Esophagus muscularis mucosa (tissue), 4 donors: Measurements from ENCODE around the gene ITGB1BP2. TPM values are rescaled to one million over a fixed set of nuclear protein-coding genes. Genes with fewer than 3 reads are reported as not detected.

Experiments used
- DNase-seq: peaks from one replicate; pipeline ENCODE4 v3.0.0-alpha.2; 2017; ENCODE audit errors: extremely low spot score
- H3K27ac ChIP-seq, 4 donors: fragments of 200-600 bp; sonication (generic); replicated peaks in 1 of 4; 1 replicate in 3 of 4; 2 replicates in 1 of 4; pipeline ENCODE4 v1.5.1; 2016 to 2019; ENCODE audit warnings: mild to moderate bottlenecking in 1 of 4
- H3K27me3 ChIP-seq, 4 donors: fragments of 200-600 bp; sonication (generic); one replicate each; pipeline versions ENCODE4 v1.5.1 to v1.6.0; 2016 to 2019
- H3K36me3 ChIP-seq, 4 donors: fragments of 200-600 bp; sonication (generic); one replicate each; pipeline ENCODE4 v1.5.1; 2016 to 2019
- H3K4me1 ChIP-seq, 4 donors: fragments of 200-600 bp; sonication (generic); one replicate each; pipeline ENCODE4 v1.5.1; 2016 to 2019
- H3K4me3 ChIP-seq, 4 donors: fragments of 200-600 bp; sonication (generic); 1 replicate in 2 of 4; 2 replicates in 2 of 4; pipeline ENCODE4 v1.5.1; 2016 to 2019; ENCODE audit warnings: mild to moderate bottlenecking in 4 of 4, moderate library complexity in 1 of 4
- H3K9me3 ChIP-seq, 4 donors: fragments of 200-600 bp; sonication (generic); 1 replicate in 3 of 4; 2 replicates in 1 of 4; pipeline ENCODE4 v1.5.1; 2016 to 2019
- CTCF ChIP-seq, 3 experiments: fragments of 200-600 bp in 2 of 3; fragments of 450-650 bp in 1 of 3; sonication (generic) in 2 of 3; IDR thresholded peaks; one replicate each; pipeline ENCODE4 v1.5.1; 2017 to 2019; ENCODE audit warnings: antibody characterized with exemption in 3 of 3, mild to moderate bottlenecking in 2 of 3, moderate library complexity in 1 of 3
- EP300 ChIP-seq: sonication (generic); formaldehyde crosslinking; IDR thresholded peaks from one replicate; pipeline ENCODE4 v1.6.1; 2017; ENCODE audit warnings: antibody characterized with exemption
- POLR2A ChIP-seq: fragments of 450-650 bp; IDR thresholded peaks from one replicate; pipeline ENCODE4 v1.6.1; 2017; ENCODE audit warnings: antibody characterized with exemption, moderate library complexity, mild to moderate bottlenecking, low read depth
- POLR2AphosphoS5 ChIP-seq, 2 donors: sonication (generic); formaldehyde crosslinking; IDR thresholded peaks; one replicate each; pipeline ENCODE4 v1.6.1; 2017; ENCODE audit warnings: antibody characterized with exemption in 2 of 2
- WGBS: methylation state at CpG from one replicate; pipeline ENCODE4 v1.1.5; 2018; 5-methylcytosine and 5-hydroxymethylcytosine counted together
- intact Hi-C: fragments of 100-400 bp; cut with DNase I; formaldehyde crosslinking; loops from one replicate; pipeline ENCODE4 v1.15.1; 2023
- total RNA-seq, 4 donors: library from RNA; depleted of rRNA; stranded (reverse); fragments of >200 nt; gene quantifications; one replicate each; pipeline versions ENCODE4 v1.1.0 to v1.2.1, GENCODE V29; 2016

The ITGB1BP2 gene
- total RNA-seq: 10 to 100 TPM; 12.0 to 35.7 (median 22.2) TPM

- Histone ChIP-seq H3K27me3 (no peaks in the 10 kb centered on the region), H3K27ac (peak within 1 kb of the TSS; percentile 62 to 79 (median 76)), H3K9me3 (no peaks in the 10 kb centered on the region), H3K4me1 (peaks cover 0 to 33% (median 21%) of the 10 kb centered on the region in 4 donors), H3K36me3 (peaks cover 33 to 44% (median 40%) of the 10 kb centered on the region in 4 donors), H3K4me3 (peak within 1 kb of the TSS; percentile 39 to 51 (median 50))
- no peak for DNase-seq
- intact Hi-C loops: no loop called here
- TF ChIP-seq POLR2AphosphoS5 (IDR thresholded peaks at IDR 0.05) (peak; percentile 53 to 87), EP300 (no peak), POLR2A (no peak), CTCF (IDR thresholded peaks at IDR 0.05) (no peak)
- WGBS: 58% methylated on average over 7 of the region's 10 CpGs
Measured at GRCh38 chrX:71301195-71301924, at the start of gene ITGB1BP2. Gene ITGB1BP2, plus strand, starts transcription at chrX:71301750. Its CDS starts 57 bp downstream, at chrX:71301807.

GRCh38 chrX:71252221-71252620, 49.3 kb upstream of the ITGB1BP2 start:
- H3K9me3 ChIP-seq: no peaks in the 10 kb centered on the region
- no peak for DNase-seq
- intact Hi-C loops: loop anchor here (10.0 kb wide), 2 partner anchors 113 to 127 kb away; partner anchors contain the start of gene TAF1
- TF ChIP-seq CTCF (IDR thresholded peaks at IDR 0.05) (no peak), POLR2A (no peak), EP300 (no peak), POLR2AphosphoS5 (IDR thresholded peaks at IDR 0.05) (no peak)
- no peak overlapping the region for H3K27ac ChIP-seq
- 52% methylated on average over 2 of the region's 2 CpGs for WGBS
- peaks cover 6 to 26% (median 21%) of the 10 kb centered on the region in 4 donors for H3K4me1 ChIP-seq
- H3K27me3 ChIP-seq: no peaks in the 10 kb centered on the region
- peaks cover 10 to 37% (median 32%) of the 10 kb centered on the region in 4 donors for H3K36me3 ChIP-seq
- H3K4me3 ChIP-seq: no peak overlapping the region

GRCh38 chrX:71253253-71254091, 48.1 kb upstream of the ITGB1BP2 start:
- no peak for DNase-seq
- intact Hi-C loops: loop anchor here (10.0 kb wide), 2 partner anchors 111 to 129 kb away; partner anchors contain the start of gene TAF1
- H3K36me3 ChIP-seq: peaks cover 0 to 24% (median 20%) of the 10 kb centered on the region in 4 donors
- H3K4me1 ChIP-seq: peaks cover 6 to 26% (median 21%) of the 10 kb centered on the region in 4 donors
- peak overlapping the region; percentile 85 to 91 (median 89) for H3K27ac ChIP-seq
- WGBS: 23% methylated on average over 35 of the region's 35 CpGs
- TF ChIP-seq CTCF (IDR thresholded peaks at IDR 0.05) (peak in 2 of 3 experiments; percentile 23 to 55), POLR2AphosphoS5 (IDR thresholded peaks at IDR 0.05) (no peak), EP300 (no peak), POLR2A (no peak)
- no peaks in the 10 kb centered on the region for H3K27me3 ChIP-seq
- no peaks in the 10 kb centered on the region for H3K9me3 ChIP-seq
- peak overlapping the region; percentile 65 to 80 (median 68) for H3K4me3 ChIP-seq

- peak; percentile 93 for DNase-seq
- TF ChIP-seq CTCF (IDR thresholded peaks at IDR 0.05): peak in 1 of 3 experiments; percentile 14
- no peak for TF ChIP-seq POLR2A
- TF ChIP-seq POLR2AphosphoS5 (IDR thresholded peaks at IDR 0.05): peak; percentile 68 to 71
- no peak for TF ChIP-seq EP300
- 34% methylated on average over 32 of the region's 54 CpGs for WGBS
- Histone ChIP-seq H3K9me3 (no peaks in the 10 kb centered on the region), H3K27ac (peak within 1 kb of the TSS; percentile 85 to 91 (median 89)), H3K4me1 (peaks cover 6 to 26% (median 21%) of the 10 kb centered on the region in 4 donors), H3K4me3 (peak within 1 kb of the TSS; percentile 65 to 80 (median 68)), H3K27me3 (no peaks in the 10 kb centered on the region), H3K36me3 (peaks cover 0 to 16% (median 12%) of the 10 kb centered on the region in 4 donors)
- intact Hi-C loops: loop anchor here (10.0 kb wide), 2 partner anchors 110 to 130 kb away; partner anchors contain the start of gene TAF1
Measured at GRCh38 chrX:71254092-71254963, 47.2 kb upstream of the ITGB1BP2 start, which contains the start of gene ZMYM3. Gene ZMYM3, minus strand, starts transcription at chrX:71254140. Its CDS starts 885 bp downstream, at chrX:71253255.
